Fibroblast of pulmonary artery (primary cell): ENCODE results near the gene ITGA11.

Source experiments
- DNase-seq: peaks from one replicate; pipeline ENCODE4 v3.0.0-alpha.2; 2010; ENCODE audit warnings: low read depth
- H3K4me3 ChIP-seq: replicated peaks from 2 replicates; pipeline ENCODE4 v1.5.1; 2011; ENCODE audit warnings: low read depth, mild to moderate bottlenecking, control low read depth, low read length, moderate library complexity
- TF ChIP-seq, protein P1 (sequence below): IDR thresholded peaks from 2 replicates; pipeline ENCODE4 v1.5.1; 2011; ENCODE audit warnings: mild to moderate bottlenecking, control low read depth, low read length, inconsistent platforms; ENCODE audit errors: missing control alignments

The ITGA11 gene

DNA sequence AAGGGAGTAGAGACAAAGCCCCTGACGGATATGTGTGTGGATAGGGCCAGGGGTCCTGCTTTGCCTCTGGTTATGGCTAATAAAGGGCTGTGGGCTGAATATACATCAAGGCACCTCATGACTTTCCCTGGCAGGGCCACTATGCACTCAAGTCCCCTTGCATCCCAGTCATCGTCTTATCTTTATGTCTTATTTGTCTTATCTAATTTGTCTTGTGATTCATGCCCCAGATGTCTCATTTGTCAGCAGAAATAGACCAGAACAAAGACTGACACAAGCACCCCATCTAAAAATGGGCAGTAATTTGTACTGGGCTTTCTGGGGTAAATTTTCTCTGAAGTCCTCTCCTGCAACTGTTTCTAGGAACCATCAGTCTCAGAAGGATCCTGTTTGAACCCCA lies 68.6 kb downstream of the ITGA11 start:
- no peak for DNase-seq
- TF ChIP-seq, protein P1, sequence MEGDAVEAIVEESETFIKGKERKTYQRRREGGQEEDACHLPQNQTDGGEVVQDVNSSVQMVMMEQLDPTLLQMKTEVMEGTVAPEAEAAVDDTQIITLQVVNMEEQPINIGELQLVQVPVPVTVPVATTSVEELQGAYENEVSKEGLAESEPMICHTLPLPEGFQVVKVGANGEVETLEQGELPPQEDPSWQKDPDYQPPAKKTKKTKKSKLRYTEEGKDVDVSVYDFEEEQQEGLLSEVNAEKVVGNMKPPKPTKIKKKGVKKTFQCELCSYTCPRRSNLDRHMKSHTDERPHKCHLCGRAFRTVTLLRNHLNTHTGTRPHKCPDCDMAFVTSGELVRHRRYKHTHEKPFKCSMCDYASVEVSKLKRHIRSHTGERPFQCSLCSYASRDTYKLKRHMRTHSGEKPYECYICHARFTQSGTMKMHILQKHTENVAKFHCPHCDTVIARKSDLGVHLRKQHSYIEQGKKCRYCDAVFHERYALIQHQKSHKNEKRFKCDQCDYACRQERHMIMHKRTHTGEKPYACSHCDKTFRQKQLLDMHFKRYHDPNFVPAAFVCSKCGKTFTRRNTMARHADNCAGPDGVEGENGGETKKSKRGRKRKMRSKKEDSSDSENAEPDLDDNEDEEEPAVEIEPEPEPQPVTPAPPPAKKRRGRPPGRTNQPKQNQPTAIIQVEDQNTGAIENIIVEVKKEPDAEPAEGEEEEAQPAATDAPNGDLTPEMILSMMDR, result no peak
- no peak overlapping the region for H3K4me3 ChIP-seq

- TF ChIP-seq, protein P1, result no peak
- DNase-seq, result no peak
- no peak overlapping the region for H3K4me3 ChIP-seq
These were observed 69.3 kb downstream of the ITGA11 start for GRCh38 chr15:68362537-68363126.

DNA sequence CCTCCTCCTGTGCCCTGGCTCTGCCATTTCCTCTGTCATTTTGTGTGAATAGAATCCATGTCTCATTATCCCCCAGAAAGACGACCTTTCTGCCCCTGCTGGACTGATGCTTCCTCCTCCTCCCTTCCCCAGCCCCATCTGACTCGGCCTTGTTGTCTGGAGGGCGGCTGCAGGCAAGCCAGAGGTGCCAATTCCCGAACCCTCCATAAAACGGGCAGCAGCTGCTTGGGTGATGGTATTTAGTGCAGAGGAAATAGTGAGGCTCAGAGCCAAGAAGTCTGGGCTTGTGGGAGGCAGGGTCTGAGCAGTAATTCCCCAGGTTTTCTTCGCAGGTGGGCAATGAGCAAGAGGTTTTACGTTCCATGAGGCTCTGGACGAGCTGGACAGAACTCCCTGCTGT lies 71.2 kb downstream of the ITGA11 start:
- TF ChIP-seq, protein P1, result no peak
- DNase-seq, result no peak
- H3K4me3 ChIP-seq, result no peak overlapping the region

DNA sequence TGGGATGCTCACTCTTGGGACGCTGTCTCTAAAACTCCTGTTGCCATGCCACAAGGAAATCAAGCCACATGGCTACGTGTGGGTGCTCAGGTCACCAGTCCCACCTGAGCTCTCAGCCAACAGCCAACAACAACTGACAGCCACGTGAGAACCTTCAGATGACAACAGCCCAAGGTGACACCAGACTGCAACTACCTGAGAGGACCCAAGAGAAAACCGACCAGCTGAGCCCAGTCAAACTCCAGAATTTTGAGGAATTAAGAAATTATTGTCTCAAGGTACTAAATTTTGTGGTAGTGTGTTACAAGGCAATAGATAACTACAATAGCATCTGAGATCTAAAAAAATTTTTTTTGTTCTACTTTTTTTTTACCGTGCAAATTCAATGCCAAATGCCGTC lies 75.2 kb downstream of the ITGA11 start:
- H3K4me3 ChIP-seq, result no peak overlapping the region
- TF ChIP-seq, protein P1, result no peak
- DNase-seq, result no peak

- no peak overlapping the region for H3K4me3 ChIP-seq
- TF ChIP-seq, protein P1, result no peak
- peak; percentile 71 for DNase-seq
These were observed 77.0 kb downstream of the ITGA11 start for GRCh38 chr15:68354923-68355322.

- H3K4me3 ChIP-seq, result no peak overlapping the region
- no peak for DNase-seq
- TF ChIP-seq, protein P1, result no peak
These were observed 77.7 kb downstream of the ITGA11 start for GRCh38 chr15:68354268-68354667.

DNA sequence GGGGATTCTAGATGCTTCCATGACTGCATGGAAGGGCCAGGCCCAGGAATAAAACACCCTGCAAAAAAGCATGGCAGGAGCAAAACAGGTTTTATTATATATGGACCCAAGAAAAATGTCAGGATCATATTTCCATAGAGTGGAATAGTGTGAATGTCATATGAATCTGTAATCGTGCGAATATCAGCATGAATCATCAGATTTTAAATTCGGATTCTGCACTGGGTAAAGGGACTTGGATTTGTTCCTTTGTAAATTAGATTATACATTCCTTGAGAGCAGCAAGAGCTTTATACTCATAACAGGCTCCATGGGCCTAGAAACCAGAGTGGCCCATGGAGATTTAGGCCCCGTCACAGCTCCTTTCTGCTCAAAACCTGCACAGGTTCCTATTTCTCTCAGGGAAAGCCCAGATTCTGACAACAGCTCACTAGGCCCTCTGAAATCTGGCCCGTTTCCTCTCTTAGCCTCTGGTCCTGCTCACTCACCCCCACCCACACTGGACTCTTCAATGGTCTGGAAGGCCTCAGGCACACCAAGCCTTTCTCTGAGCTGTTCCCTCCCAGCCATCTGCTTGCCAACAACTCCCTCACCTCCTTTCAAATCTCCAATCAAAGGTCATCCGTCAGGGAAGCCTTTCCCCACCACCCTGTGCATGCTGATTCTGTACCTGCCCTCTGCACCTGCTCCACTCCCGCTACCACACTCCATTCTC lies 78.4 kb downstream of the ITGA11 start:
- H3K4me3 ChIP-seq, result no peak overlapping the region
- TF ChIP-seq, protein P1, result no peak
- DNase-seq, result no peak
